GM23248 (cell line): ENCODE data around the gene DKC1. TPM values are rescaled to one million over a fixed set of nuclear protein-coding genes. Genes with fewer than 3 reads are reported as not detected.

Experiments
- DNase-seq: peaks from one replicate; pipeline ENCODE4 v3.0.0-alpha.2; 2015
- H2AFZ ChIP-seq: fragments of 200-600 bp; sonication (generic); 2 replicates; pipeline ENCODE4 v1.6.1; 2016; ENCODE audit warnings: antibody characterized with exemption
- H3F3A ChIP-seq: fragments of 200-600 bp; sonication (generic); 2 replicates; pipeline ENCODE4 v1.6.1; 2016; ENCODE audit warnings: mild to moderate bottlenecking, antibody characterized with exemption, mixed run types; ENCODE audit not compliant: insufficient read depth
- H3K27ac ChIP-seq: fragments of 200-600 bp; sonication (generic); 2 replicates; pipeline ENCODE4 v1.5.1; 2016; ENCODE audit warnings: mild to moderate bottlenecking
- H3K27me3 ChIP-seq: fragments of 200-600 bp; sonication (generic); replicated peaks from 2 replicates; pipeline ENCODE4 v1.6.1; 2016; ENCODE audit warnings: mild to moderate bottlenecking; ENCODE audit not compliant: insufficient read depth
- H3K36me3 ChIP-seq: fragments of 200-600 bp; sonication (generic); 2 replicates; pipeline ENCODE4 v1.6.1; 2016; ENCODE audit warnings: low read depth, mild to moderate bottlenecking
- H3K4me1 ChIP-seq: fragments of 200-600 bp; sonication (generic); 2 replicates; pipeline ENCODE4 v1.6.1; 2016; ENCODE audit warnings: mild to moderate bottlenecking; ENCODE audit not compliant: insufficient read depth
- H3K4me2 ChIP-seq: fragments of 200-600 bp; sonication (generic); one replicate; pipeline ENCODE4 v1.6.1; 2016; ENCODE audit warnings: mild to moderate bottlenecking; ENCODE audit not compliant: unreplicated experiment
- H3K4me3 ChIP-seq: fragments of 200-600 bp; sonication (generic); 2 replicates; pipeline ENCODE4 v1.5.1; 2016; ENCODE audit warnings: mild to moderate bottlenecking
- H3K79me2 ChIP-seq: fragments of 200-600 bp; sonication (generic); 2 replicates; pipeline ENCODE4 v1.6.1; 2016; ENCODE audit warnings: mild to moderate bottlenecking; ENCODE audit not compliant: insufficient read depth
- H3K9ac ChIP-seq: fragments of 200-600 bp; sonication (generic); 2 replicates; pipeline ENCODE4 v1.6.1; 2016; ENCODE audit warnings: mild to moderate bottlenecking
- H3K9me2 ChIP-seq: fragments of 200-600 bp; sonication (generic); 2 replicates; pipeline ENCODE4 v1.6.1; 2016; ENCODE audit warnings: mixed run types, mild to moderate bottlenecking, moderate library complexity; ENCODE audit not compliant: insufficient read depth
- H3K9me3 ChIP-seq: fragments of 200-600 bp; sonication (generic); one replicate; pipeline ENCODE4 v1.6.1; 2017; ENCODE audit warnings: low read depth
- H4K20me1 ChIP-seq: fragments of 200-600 bp; sonication (generic); 2 replicates; pipeline ENCODE4 v1.6.0; 2016; ENCODE audit not compliant: insufficient read depth
- EZH2 ChIP-seq: fragments of 200-600 bp; sonication (generic); IDR thresholded peaks from 2 replicates; pipeline ENCODE4 v1.6.1; 2018; ENCODE audit warnings: antibody characterized with exemption, mild to moderate bottlenecking; ENCODE audit not compliant: insufficient read depth, poor library complexity, severe bottlenecking
- EZH2phosphoT487 ChIP-seq: fragments of 200-600 bp; sonication (generic); IDR thresholded peaks from 2 replicates; pipeline ENCODE4 v1.6.1; 2018; ENCODE audit warnings: antibody characterized with exemption, moderate library complexity, mild to moderate bottlenecking, low read depth; ENCODE audit not compliant: insufficient read depth
- WGBS, 2 experiments: methylation state at CpG; one replicate each; pipeline ENCODE4 v1.1.6; 2015 to 2017; ENCODE audit warnings: low lambda C conversion rate in 2 of 2, low coverage in 1 of 2; ENCODE audit errors: missing lambda C conversion rate in 2 of 2; 5-methylcytosine and 5-hydroxymethylcytosine counted together
- in situ Hi-C: fragments of 300-500 bp; cut with MboI; formaldehyde crosslinking; loops from 2 replicates; pipeline ENCODE4 v1.15.0; 2020
- polyA plus RNA-seq: library from polyadenylated mRNA; unstranded; fragments of >200 nt; fragmentation: Nextera tagmentation; extraction: Ambion mirVana; gene quantifications from 2 replicates; pipeline ENCODE4 v1.2.1, GENCODE V29; 2016
- total RNA-seq: library from RNA; depleted of rRNA; stranded (reverse); fragments of >200 nt; shearing (Covaris generic); gene quantifications from 2 replicates; pipeline ENCODE4 v1.2.3, GENCODE V29; 2014

The DKC1 gene
- total and polyA plus RNA-seq, 2 experiments from 2014 or later = 40.1 to 42.9 TPM

- no peaks in the 10 kb centered on the region for H3K36me3 ChIP-seq
- TF ChIP-seq EZH2phosphoT487 (no peak), EZH2 (no peak)
- 93 to 97% methylated on average over 3 to 5 of the region's 5 CpGs for WGBS, 2 experiments
- in situ Hi-C loops = no loop called here
- H3K27ac ChIP-seq = no peak overlapping the region; the same call in 1 of the 2 replicates
- H3K9ac ChIP-seq = no peak overlapping the region
- peaks cover 55% of the 10 kb centered on the region for H3K4me1 ChIP-seq
- no peaks in the 10 kb centered on the region for H3K27me3 ChIP-seq
- H3K9me3 ChIP-seq = no peaks in the 10 kb centered on the region
- H2AFZ ChIP-seq = no peak overlapping the region
- peaks cover 51% of the 10 kb centered on the region for H3F3A ChIP-seq
- no peak overlapping the region for H3K4me2 ChIP-seq
- no peak overlapping the region for H3K4me3 ChIP-seq
- no peaks in the 10 kb centered on the region for H3K79me2 ChIP-seq
- no peaks in the 10 kb centered on the region for H3K9me2 ChIP-seq
- no peak for DNase-seq
- H4K20me1 ChIP-seq = no peaks in the 10 kb centered on the region
Observed at GRCh38 chrX:154737136-154737535, 25.5 kb upstream of the DKC1 start.

DNA sequence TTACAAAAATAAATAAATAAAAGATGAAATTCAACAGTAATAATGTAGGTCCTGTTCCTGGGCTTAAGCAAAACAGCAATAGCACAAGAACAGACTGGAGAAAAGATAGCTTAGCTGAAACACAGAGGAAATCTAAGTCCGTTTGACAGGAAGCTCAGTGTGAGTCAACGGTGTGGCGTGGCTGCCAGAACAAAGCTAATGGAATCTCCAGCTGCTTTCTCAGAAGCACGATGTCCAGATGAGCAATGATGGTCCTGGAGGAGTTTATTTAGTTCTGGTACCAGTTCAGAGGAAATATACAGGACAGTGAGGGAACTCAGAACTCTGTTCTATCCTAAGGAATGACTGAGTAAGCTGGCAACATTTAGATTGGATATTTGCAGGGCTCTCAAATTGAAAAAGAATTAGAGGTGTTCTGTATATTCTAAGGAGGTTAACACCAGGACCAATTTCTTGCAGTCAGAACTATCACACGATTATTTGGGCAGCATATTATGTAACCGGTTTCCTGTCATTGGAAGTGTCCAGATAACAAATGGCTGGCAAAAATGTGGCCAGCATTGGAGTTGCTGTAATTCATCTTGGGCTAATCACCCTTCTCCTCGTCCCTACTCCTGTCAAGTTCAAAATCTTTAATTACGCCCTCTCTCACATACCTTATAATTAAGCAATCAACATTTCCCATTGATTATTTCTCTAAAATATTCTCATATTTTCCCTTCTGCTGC lies 24.5 kb upstream of the DKC1 start:
- no peaks in the 10 kb centered on the region for H3K79me2 ChIP-seq
- peak overlapping the region; percentile 48 for H3K4me2 ChIP-seq
- H3K9me3 ChIP-seq = no peaks in the 10 kb centered on the region
- TF ChIP-seq EZH2 (no peak), EZH2phosphoT487 (no peak)
- no peaks in the 10 kb centered on the region for H3K36me3 ChIP-seq
- peak overlapping the region; percentile 63 for H3K27ac ChIP-seq
- H3K4me1 ChIP-seq = peaks cover 45% of the 10 kb centered on the region
- no peaks in the 10 kb centered on the region for H3K9me2 ChIP-seq
- H4K20me1 ChIP-seq = no peaks in the 10 kb centered on the region
- peak overlapping the region; percentile 22; the same call in 1 of the 2 replicates for H3K4me3 ChIP-seq
- DNase-seq = peak; percentile 83
- in situ Hi-C loops = no loop called here
- 0 out of 2 replicates have a peak overlapping the region, but pooled peaks have one; percentile 29 for H2AFZ ChIP-seq
- H3K27me3 ChIP-seq = no peaks in the 10 kb centered on the region
- H3K9ac ChIP-seq = no peak overlapping the region
- 19 to 24% methylated on average over 8 of the region's 8 CpGs for WGBS, 2 experiments
- peaks cover 42% of the 10 kb centered on the region for H3F3A ChIP-seq

DNA sequence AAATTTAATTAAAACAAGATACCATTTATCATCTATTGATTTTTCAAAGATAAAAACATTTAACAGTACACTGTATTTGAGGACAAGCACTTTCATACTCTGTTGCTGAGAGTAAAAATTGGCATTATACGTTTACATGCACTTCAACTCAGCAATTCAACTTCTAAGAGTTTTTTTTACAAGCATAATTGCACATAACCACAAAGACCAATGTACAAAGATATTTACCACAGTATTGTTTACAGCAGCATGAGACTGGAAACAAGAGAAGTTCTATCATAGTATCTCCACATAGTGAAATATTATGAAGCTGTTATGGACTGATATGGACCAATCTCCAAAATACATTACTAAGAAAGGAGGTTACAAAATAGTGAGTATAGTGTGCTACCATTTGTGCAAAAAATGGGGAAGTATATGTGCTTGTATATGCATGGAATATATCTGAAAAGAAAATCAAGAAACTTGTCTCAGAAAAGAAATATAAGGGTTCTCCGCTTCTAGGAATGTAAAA lies 22.7 kb upstream of the DKC1 start:
- no peak overlapping the region for H3K9ac ChIP-seq
- DNase-seq = no peak
- WGBS, 2 experiments = 93 to 100% methylated on average over 2 of the region's 2 CpGs

GRCh38 chrX:154742613-154743012 lies 20.1 kb upstream of the DKC1 start:
- H3K4me1 ChIP-seq = peaks cover 9% of the 10 kb centered on the region
- DNase-seq = no peak

More for the DNA sequence above, 22.7 kb upstream of the DKC1 start:
- no peaks in the 10 kb centered on the region for H3K27me3 ChIP-seq
- no peak overlapping the region for H3K27ac ChIP-seq
- no peaks in the 10 kb centered on the region for H3K9me3 ChIP-seq
- H3K36me3 ChIP-seq = no peaks in the 10 kb centered on the region
- no peaks in the 10 kb centered on the region for H3K9me2 ChIP-seq
- no peak for TF ChIP-seq EZH2phosphoT487
- no peaks in the 10 kb centered on the region for H3K79me2 ChIP-seq
- H3K4me1 ChIP-seq = peaks cover 27% of the 10 kb centered on the region
- no peak overlapping the region for H2AFZ ChIP-seq
- peaks cover 24% of the 10 kb centered on the region for H3F3A ChIP-seq
- in situ Hi-C loops = no loop called here
- H4K20me1 ChIP-seq = no peaks in the 10 kb centered on the region
- H3K4me3 ChIP-seq = no peak overlapping the region
- H3K4me2 ChIP-seq = no peak overlapping the region

More at GRCh38 chrX:154742613-154743012, 20.1 kb upstream of the DKC1 start:
- H3K4me3 ChIP-seq = no peak overlapping the region
- H3K27ac ChIP-seq = no peak overlapping the region
- H3K79me2 ChIP-seq = no peaks in the 10 kb centered on the region
- in situ Hi-C loops = no loop called here
- peaks cover 11% of the 10 kb centered on the region for H3F3A ChIP-seq
- H3K9ac ChIP-seq = no peak overlapping the region
- H3K9me3 ChIP-seq = no peaks in the 10 kb centered on the region
- no peak overlapping the region for H3K4me2 ChIP-seq
- no peak overlapping the region for H2AFZ ChIP-seq
- TF ChIP-seq EZH2 = no peak
- no peak for TF ChIP-seq EZH2phosphoT487
- no peaks in the 10 kb centered on the region for H3K36me3 ChIP-seq
- H3K27me3 ChIP-seq = no peaks in the 10 kb centered on the region
- no peaks in the 10 kb centered on the region for H3K9me2 ChIP-seq
- H4K20me1 ChIP-seq = no peaks in the 10 kb centered on the region
